Lung (tissue), 12 donors: ENCODE results near the gene RRP7A. TPM values are rescaled to one million over a fixed set of nuclear protein-coding genes. Genes with fewer than 3 reads are reported as not detected.
"Not testable (repeated sequence)": the region's sequence is repeated elsewhere in the genome, so short reads cannot be mapped to it uniquely, and the experiment has no call there.

Experiments
- ATAC-seq: fragments of 200-7000 bp; cut with Tn5 transposase; one replicate; pipeline ENCODE4 v1.9.1; 2020; ENCODE audit warnings: moderate number of reproducible peaks; ENCODE audit not compliant: insufficient read depth, low FRiP score
- DNase-seq, 3 donors: peaks; one replicate each; pipeline ENCODE4 v3.0.0-alpha.2; 2013 to 2017
- H3K27ac ChIP-seq, 2 donors: one replicate each; pipeline ENCODE4 v1.5.1; 2013; ENCODE audit warnings: mild to moderate bottlenecking in 2 of 2, moderate library complexity in 2 of 2, control low read depth in 1 of 2, inconsistent platforms in 1 of 2, low read depth in 1 of 2, low read length in 1 of 2
- H3K27me3 ChIP-seq, 3 donors: one replicate each; pipeline ENCODE4 v1.5.1; 2013; ENCODE audit warnings: low read length in 2 of 3; ENCODE audit not compliant: control insufficient read depth in 3 of 3, insufficient read depth in 3 of 3
- H3K36me3 ChIP-seq, 4 donors: one replicate each; pipeline ENCODE4 v1.5.1; 2013; ENCODE audit warnings: low read length in 4 of 4, mild to moderate bottlenecking in 1 of 4, moderate library complexity in 1 of 4; ENCODE audit not compliant: control insufficient read depth in 4 of 4, insufficient read depth in 4 of 4
- H3K4me1 ChIP-seq, 5 donors: one replicate each; pipeline ENCODE4 v1.5.1; 2013; ENCODE audit warnings: low read length in 5 of 5, mild to moderate bottlenecking in 2 of 5, moderate library complexity in 1 of 5; ENCODE audit not compliant: control insufficient read depth in 5 of 5, insufficient read depth in 5 of 5
- H3K4me3 ChIP-seq: one replicate; pipeline ENCODE4 v1.5.1; 2013; ENCODE audit warnings: mild to moderate bottlenecking, control low read depth, moderate library complexity
- H3K9ac ChIP-seq, 2 donors: one replicate each; pipeline ENCODE4 v1.5.1; 2013; ENCODE audit warnings: low read length in 2 of 2, control low read depth in 1 of 2; ENCODE audit not compliant: insufficient read depth in 1 of 2
- H3K9me3 ChIP-seq, 4 donors: one replicate each; pipeline ENCODE4 v1.5.1; 2013; ENCODE audit warnings: low read length in 3 of 4, mild to moderate bottlenecking in 1 of 4, moderate library complexity in 1 of 4; ENCODE audit not compliant: control insufficient read depth in 4 of 4, insufficient read depth in 3 of 4
- WGBS, 2 donors: extraction: QIAGEN DNeasy Blood & Tissue Kit; methylation state at CpG; one replicate each; pipeline ENCODE4 v1.1.7; 2013; 5-methylcytosine and 5-hydroxymethylcytosine counted together
- polyA plus RNA-seq, 2 donors: library from polyadenylated mRNA; stranded (reverse); fragments of 200-250 nt; gene quantifications; one replicate each; pipeline ENCODE4 v1.2.1, GENCODE V29; 2013
- total RNA-seq, 2 donors: library from RNA; depleted of rRNA in 1 of 2; stranded (reverse); fragments of >200 nt in 1 of 2; gene quantifications; one replicate each; pipeline ENCODE4 v1.2.1, GENCODE V29; 2014 to 2021
- TF ChIP-seq, protein P1 (sequence below): IDR thresholded peaks from 2 replicates; pipeline ENCODE4 v1.5.1; 2012; ENCODE audit warnings: mild to moderate bottlenecking; ENCODE audit errors: control extremely low read depth, extremely low read depth
- donor health status: control.
- donor health status: control.
- donor health status: Bipolar disorder and iron deficiency.
- donor health status: healthy.
- donor health status: DM: yes; HTN: yes; CAD: no.

RRP7A gene
- total and polyA plus RNA-seq, 4 donors, result 10.2 to 35.5 (median 23.4) TPM

DNA sequence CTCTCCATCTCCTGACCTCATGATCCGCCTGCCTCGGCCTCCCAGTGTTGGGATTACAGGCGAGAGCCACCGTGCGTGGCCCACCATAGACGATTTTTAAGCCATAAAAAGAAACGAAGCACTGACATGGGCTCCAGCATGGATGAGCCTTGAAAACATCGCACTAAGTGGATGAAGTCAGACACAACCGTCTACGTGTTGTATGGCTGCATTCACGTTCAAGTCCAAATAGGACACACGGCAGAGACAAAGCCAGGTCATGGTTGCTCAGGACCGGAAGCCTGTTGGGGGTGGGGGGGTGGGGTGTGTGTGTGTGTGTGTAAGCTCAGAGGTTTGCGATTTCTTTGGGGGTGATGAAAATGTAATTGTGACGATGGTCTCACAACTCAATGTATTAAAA is 10.0 kb downstream of the RRP7A start:
- Histone ChIP-seq H3K4me3 (no peak overlapping the region), H3K27me3 (no peaks in the 10 kb centered on the region), H3K27ac (no peak overlapping the region), H3K9me3 (no peaks in the 10 kb centered on the region), H3K4me1 (no peaks in the 10 kb centered on the region), H3K9ac (no peak overlapping the region), H3K36me3 (peaks cover 0 to 9% (median 3%) of the 10 kb centered on the region in 4 donors)
- ATAC-seq (no peak), DNase-seq (no peak)
- 77 to 79% methylated on average over 12 to 15 of the region's 15 CpGs for WGBS, 2 donors
- TF ChIP-seq, protein P1, sequence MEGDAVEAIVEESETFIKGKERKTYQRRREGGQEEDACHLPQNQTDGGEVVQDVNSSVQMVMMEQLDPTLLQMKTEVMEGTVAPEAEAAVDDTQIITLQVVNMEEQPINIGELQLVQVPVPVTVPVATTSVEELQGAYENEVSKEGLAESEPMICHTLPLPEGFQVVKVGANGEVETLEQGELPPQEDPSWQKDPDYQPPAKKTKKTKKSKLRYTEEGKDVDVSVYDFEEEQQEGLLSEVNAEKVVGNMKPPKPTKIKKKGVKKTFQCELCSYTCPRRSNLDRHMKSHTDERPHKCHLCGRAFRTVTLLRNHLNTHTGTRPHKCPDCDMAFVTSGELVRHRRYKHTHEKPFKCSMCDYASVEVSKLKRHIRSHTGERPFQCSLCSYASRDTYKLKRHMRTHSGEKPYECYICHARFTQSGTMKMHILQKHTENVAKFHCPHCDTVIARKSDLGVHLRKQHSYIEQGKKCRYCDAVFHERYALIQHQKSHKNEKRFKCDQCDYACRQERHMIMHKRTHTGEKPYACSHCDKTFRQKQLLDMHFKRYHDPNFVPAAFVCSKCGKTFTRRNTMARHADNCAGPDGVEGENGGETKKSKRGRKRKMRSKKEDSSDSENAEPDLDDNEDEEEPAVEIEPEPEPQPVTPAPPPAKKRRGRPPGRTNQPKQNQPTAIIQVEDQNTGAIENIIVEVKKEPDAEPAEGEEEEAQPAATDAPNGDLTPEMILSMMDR, result no peak

DNA sequence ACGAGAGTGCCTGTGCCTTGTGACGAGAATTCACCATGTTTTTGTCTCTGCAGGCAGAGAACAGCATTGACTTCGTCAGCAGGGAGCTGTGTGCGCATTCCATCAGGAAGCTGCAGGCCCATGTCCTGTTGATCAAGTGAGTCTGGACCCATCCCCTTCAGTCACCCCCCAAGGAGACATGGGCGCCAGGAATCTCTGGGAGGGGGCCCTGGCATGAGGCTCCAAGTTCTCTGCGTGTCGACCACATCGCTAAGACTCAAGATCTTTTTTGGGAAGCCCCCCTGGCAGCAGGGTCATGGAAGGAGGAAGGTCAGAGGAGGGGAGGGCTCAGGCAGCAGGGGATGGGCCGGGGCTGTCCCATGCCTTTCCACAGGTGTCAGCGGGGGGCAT is 10.6 kb downstream of the RRP7A start:
- not testable (repeated sequence) for H3K27me3 ChIP-seq, H3K4me3 ChIP-seq, H3K27ac ChIP-seq, H3K9ac ChIP-seq, H3K4me1 ChIP-seq, DNase-seq, ATAC-seq, H3K9me3 ChIP-seq, H3K36me3 ChIP-seq
- WGBS, 2 donors, result 67 to 70% methylated on average over 9 to 10 of the region's 10 CpGs

DNA sequence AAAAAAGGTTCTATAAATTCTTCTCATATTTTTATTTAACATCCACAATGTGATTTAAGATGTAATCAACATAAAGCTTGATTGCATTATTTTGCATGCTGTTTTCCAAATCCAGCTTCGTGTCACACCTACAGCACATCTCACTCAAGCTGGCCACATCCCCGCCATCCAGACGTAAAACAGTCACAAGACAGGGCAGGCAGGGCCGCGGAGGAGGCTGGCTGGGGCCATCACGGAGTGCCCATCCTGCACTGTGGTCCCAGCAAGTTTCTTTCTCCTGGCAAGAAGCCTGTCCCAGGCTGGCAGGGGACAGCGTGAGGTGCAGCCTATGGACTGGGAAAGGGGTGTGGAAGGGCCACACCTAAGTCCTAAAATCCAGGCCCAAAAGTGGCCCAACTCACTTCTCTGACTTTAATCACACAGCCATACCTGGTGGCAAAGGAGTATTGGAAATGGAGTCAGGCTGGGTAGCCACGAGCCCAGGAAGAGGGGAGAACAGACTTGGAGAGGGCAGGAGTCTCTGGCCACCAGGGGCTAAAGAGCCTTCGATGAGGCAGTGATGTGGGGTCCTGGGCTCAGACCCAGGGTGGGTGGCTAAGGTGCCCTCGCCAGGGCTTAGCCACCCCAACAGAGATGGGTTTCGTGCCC is 11.1 kb downstream of the RRP7A start:
- 60 to 72% methylated on average over 11 of the region's 11 CpGs for WGBS, 2 donors
- DNase-seq, H3K36me3 ChIP-seq, H3K9me3 ChIP-seq, H3K27ac ChIP-seq, H3K9ac ChIP-seq, H3K4me1 ChIP-seq, H3K4me3 ChIP-seq, H3K27me3 ChIP-seq, ATAC-seq: not testable (repeated sequence)

DNA sequence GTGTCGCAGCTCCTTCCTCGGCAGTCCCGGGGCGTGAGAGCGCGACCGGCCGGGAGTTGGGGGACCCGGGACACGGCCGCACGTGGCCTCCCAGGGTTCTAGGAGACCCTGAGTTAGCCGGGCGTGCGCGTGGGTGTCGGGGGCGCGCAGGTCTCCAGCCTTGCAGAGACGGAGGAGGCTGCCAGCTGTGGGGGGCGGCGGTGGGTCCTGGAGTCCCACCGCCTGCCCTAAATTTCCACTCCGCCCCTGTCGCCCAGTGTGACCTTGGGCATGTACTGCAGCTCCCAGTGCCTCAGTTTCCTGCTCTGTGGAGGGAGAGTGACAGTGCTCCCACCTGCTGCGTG is 18.8 kb downstream of the RRP7A start:
- H3K4me3 ChIP-seq, result no peak overlapping the region
- no peak overlapping the region for H3K9ac ChIP-seq
- TF ChIP-seq, protein P1, result no peak
- no peaks in the 10 kb centered on the region for H3K27me3 ChIP-seq
- no peak for DNase-seq
- no peak for ATAC-seq
- H3K9me3 ChIP-seq, result no peaks in the 10 kb centered on the region
- H3K4me1 ChIP-seq, result peaks cover 0 to 9% (median 0%) of the 10 kb centered on the region in 5 donors
- H3K27ac ChIP-seq, result no peak overlapping the region
- 29 to 37% methylated on average over 23 to 26 of the region's 26 CpGs for WGBS, 2 donors
- H3K36me3 ChIP-seq, result no peaks in the 10 kb centered on the region
